Amygdala (tissue), 56 donors: ENCODE measurements around the gene XCL1.

Experiments used
- DNase-seq, 56 donors: peaks; one replicate each; lab custom pipeline; 2025; lab: John Stamatoyannopoulos, UW

The XCL1 gene

GRCh38 chr1:168601051-168601450, 24.6 kb downstream of the XCL1 start:
- no peak for DNase-seq

- peak in 52 of 56 donors; percentile 3 to 84 (median 54) for DNase-seq
These were observed 27.2 kb downstream of the XCL1 start for GRCh38 chr1:168603501-168604110.

GRCh38 chr1:168605443-168605842, 29.0 kb downstream of the XCL1 start:
- DNase-seq: no peak

GRCh38 chr1:168606096-168606495, 29.7 kb downstream of the XCL1 start:
- no peak for DNase-seq

GRCh38 chr1:168607872-168608428, 31.5 kb downstream of the XCL1 start:
- DNase-seq: no peak

GRCh38 chr1:168608796-168609715, 32.7 kb downstream of the XCL1 start:
- DNase-seq: peak in 20 of 56 donors; percentile 7 to 57 (median 30)

- DNase-seq: no peak
These were observed 33.5 kb downstream of the XCL1 start for GRCh38 chr1:168609741-168610510.

GRCh38 chr1:168613038-168613451, 36.6 kb downstream of the XCL1 start:
- peak in 1 of 56 donors; percentile 1 for DNase-seq

GRCh38 chr1:168613691-168614231, 37.4 kb downstream of the XCL1 start:
- peak in 10 of 56 donors; percentile 1 to 53 (median 19) for DNase-seq

- DNase-seq: no peak
These were observed 37.8 kb downstream of the XCL1 start for GRCh38 chr1:168614235-168614634.

GRCh38 chr1:168615965-168616364, 39.6 kb downstream of the XCL1 start:
- no peak for DNase-seq

- peak in 3 of 56 donors; percentile 17 to 51 (median 22) for DNase-seq
These were observed 41.8 kb downstream of the XCL1 start for GRCh38 chr1:168617974-168618750.

GRCh38 chr1:168618886-168619285, 42.5 kb downstream of the XCL1 start:
- no peak for DNase-seq

- no peak for DNase-seq
These were observed 45.0 kb downstream of the XCL1 start for GRCh38 chr1:168621356-168621755.

- DNase-seq: no peak
These were observed 46.8 kb downstream of the XCL1 start for GRCh38 chr1:168623003-168623828.

GRCh38 chr1:168623831-168624230, 47.4 kb downstream of the XCL1 start:
- DNase-seq: no peak

- no peak for DNase-seq
These were observed 49.9 kb downstream of the XCL1 start for GRCh38 chr1:168626326-168626725.

GRCh38 chr1:168627370-168627769, 51.0 kb downstream of the XCL1 start:
- DNase-seq: no peak

- no peak for DNase-seq
These were observed 52.4 kb downstream of the XCL1 start for GRCh38 chr1:168628807-168629206.
